BE2C (cell line): ENCODE results near the gene SLC11A1.

ENCODE experiments used
- DNase-seq: peaks from one replicate; pipeline ENCODE4 v3.0.0-alpha.2; 2020
- H3K27me3 ChIP-seq: fragments of 250-450 bp; sonication (Bioruptor Pico); 2 replicates; pipeline ENCODE4 v1.5.1; 2020; ENCODE audit warnings: mild to moderate bottlenecking
- H3K36me3 ChIP-seq: fragments of 250-450 bp; sonication (Bioruptor Pico); 2 replicates; pipeline ENCODE4 v1.5.1; 2020; ENCODE audit warnings: mild to moderate bottlenecking
- H3K4me1 ChIP-seq: fragments of 250-450 bp; sonication (Bioruptor Pico); 2 replicates; pipeline ENCODE4 v1.5.1; 2020
- H3K4me3 ChIP-seq: 2 replicates; pipeline ENCODE4 v1.5.1; 2011; ENCODE audit warnings: low read depth, low read length
- H3K9me3 ChIP-seq: fragments of 250-450 bp; sonication (Bioruptor Pico); 2 replicates; pipeline ENCODE4 v1.5.1; 2020
- TF ChIP-seq, protein P1 (sequence below): IDR thresholded peaks from 2 replicates; pipeline ENCODE4 v1.5.1; 2012; ENCODE audit warnings: mild to moderate bottlenecking, low read depth, low read length

The SLC11A1 gene

DNA sequence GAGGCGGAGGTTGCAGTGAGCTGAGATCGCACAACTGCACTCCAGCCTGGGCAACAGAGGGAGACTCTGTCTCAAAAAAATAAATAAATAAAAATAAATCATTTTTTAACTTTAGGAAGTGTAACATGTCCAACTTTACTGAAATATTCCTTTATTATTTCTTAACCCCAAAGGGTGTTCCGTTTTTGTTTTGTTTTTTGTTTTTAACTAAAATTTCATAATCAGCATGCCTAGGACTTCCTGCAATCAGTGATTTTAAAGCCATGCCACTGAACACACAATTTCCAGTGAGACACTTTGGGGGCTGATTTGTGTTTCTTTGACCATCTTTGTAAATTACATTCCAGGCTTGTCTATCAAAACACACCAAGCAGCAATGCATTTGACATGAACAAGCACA lies 18.3 kb upstream of the SLC11A1 start:
- H3K4me1 ChIP-seq: no peaks in the 10 kb centered on the region
- TF ChIP-seq, protein P1, sequence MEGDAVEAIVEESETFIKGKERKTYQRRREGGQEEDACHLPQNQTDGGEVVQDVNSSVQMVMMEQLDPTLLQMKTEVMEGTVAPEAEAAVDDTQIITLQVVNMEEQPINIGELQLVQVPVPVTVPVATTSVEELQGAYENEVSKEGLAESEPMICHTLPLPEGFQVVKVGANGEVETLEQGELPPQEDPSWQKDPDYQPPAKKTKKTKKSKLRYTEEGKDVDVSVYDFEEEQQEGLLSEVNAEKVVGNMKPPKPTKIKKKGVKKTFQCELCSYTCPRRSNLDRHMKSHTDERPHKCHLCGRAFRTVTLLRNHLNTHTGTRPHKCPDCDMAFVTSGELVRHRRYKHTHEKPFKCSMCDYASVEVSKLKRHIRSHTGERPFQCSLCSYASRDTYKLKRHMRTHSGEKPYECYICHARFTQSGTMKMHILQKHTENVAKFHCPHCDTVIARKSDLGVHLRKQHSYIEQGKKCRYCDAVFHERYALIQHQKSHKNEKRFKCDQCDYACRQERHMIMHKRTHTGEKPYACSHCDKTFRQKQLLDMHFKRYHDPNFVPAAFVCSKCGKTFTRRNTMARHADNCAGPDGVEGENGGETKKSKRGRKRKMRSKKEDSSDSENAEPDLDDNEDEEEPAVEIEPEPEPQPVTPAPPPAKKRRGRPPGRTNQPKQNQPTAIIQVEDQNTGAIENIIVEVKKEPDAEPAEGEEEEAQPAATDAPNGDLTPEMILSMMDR: no peak
- DNase-seq: no peak
- no peaks in the 10 kb centered on the region for H3K27me3 ChIP-seq
- no peaks in the 10 kb centered on the region for H3K36me3 ChIP-seq
- no peak overlapping the region for H3K4me3 ChIP-seq
- H3K9me3 ChIP-seq: no peaks in the 10 kb centered on the region; the same call in 1 of the 2 replicates

DNA sequence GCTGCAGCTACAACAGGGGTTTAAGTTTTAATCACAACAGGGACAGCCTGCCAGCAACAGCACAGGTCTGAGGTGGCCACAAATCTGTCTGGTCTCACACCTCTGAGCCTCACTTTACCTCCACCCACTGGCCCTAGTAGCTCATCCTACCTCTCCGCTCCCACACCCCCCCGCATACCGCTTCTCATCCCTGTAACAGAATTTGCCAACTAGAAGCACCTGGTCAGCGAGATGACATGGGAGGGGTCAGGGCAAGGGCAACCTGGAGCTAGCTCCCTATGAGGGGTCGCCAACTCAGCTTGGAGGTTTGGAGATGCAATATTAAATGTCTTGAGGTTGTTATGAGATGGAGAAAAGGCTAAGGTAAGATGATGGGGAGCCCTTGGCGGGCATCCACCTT lies 17.9 kb upstream of the SLC11A1 start:
- DNase-seq: no peak
- H3K4me3 ChIP-seq: no peak overlapping the region
- no peaks in the 10 kb centered on the region for H3K4me1 ChIP-seq
- no peaks in the 10 kb centered on the region; the same call in 1 of the 2 replicates for H3K9me3 ChIP-seq
- TF ChIP-seq, protein P1: no peak
- no peaks in the 10 kb centered on the region for H3K27me3 ChIP-seq
- H3K36me3 ChIP-seq: no peaks in the 10 kb centered on the region

DNA sequence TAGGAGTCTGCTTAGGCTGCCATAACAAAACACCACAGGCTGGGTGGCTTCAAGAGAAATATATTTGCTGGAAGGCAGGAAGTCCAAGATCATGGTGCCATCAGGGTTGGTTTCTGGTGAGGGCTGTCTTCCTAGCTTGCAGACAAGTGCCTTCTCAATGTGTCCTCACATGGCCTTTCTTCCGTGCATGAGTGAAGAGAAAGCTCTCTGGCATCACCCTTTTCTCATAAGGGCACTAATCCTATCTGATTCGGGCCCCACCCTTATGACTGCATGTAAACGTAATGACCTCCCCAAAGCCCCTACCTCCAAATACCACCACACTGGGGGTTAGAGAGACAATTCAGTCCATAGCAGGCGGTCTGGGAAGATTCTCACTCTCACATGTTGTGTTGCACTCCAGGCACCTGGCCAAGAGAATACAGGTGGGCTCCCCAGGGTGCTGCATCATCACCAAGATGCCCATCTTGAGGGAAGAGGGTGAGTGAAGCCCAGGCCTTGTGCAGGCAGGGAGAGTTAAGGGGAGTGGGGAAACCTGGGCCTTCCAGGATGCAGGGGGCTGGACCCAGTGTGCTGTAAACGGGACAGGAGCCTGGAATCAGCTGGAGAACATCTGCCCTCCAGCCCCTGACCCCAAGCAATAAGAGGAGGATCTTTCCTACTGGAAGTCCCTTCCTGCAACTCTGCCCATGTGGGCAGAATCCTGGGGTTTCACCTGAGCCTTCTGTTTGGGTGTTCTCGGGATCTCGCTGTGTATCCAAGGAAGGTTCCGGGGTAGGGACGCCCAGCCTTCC lies 15.3 kb upstream of the SLC11A1 start:
- no peak overlapping the region for H3K4me3 ChIP-seq
- H3K36me3 ChIP-seq: no peaks in the 10 kb centered on the region
- no peak for DNase-seq
- H3K4me1 ChIP-seq: no peaks in the 10 kb centered on the region
- H3K27me3 ChIP-seq: no peaks in the 10 kb centered on the region
- H3K9me3 ChIP-seq: no peaks in the 10 kb centered on the region; the same call in 1 of the 2 replicates
- TF ChIP-seq, protein P1: no peak

DNA sequence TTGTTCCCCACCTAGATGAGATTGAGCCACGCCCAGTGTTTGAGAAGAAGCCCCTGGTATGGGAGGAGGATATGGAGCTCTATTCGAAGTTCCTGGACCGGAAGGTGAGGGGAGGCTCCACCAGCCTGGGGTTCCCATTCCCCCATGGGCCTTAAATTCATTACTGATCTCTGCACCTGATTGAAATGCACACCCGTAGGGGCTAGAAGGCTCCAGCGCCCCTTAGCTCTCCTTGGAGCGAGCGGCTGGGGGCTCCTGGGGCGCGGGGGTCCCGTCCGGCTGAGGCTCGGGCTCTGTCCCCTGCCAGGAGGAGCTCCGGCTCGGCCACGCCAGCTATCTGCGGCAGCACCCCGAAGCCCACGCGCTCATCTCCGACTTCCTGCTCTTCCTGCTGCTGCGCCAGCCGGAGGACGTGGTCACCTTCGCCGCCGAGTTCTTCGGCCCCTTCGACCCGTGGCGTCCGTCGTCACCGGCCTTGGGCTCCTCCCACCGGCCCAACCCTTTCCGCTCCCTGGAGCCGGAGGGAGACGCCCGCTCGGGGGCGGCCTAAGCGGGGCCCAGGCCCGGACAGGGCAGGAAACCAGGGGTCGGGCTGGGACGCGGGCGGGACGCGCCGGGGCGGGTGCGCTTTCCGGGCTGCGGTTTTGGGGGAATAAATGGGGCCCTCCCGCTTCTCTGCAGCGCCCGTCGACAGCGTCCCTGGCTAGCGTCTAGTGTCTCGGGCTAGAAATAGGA lies 14.5 kb upstream of the SLC11A1 start:
- Histone ChIP-seq H3K4me3 (peak overlapping the region; percentile 47), H3K27me3 (no peaks in the 10 kb centered on the region), H3K9me3 (no peaks in the 10 kb centered on the region; the same call in 1 of the 2 replicates), H3K4me1 (no peaks in the 10 kb centered on the region), H3K36me3 (no peaks in the 10 kb centered on the region)
- peak; percentile 62 for DNase-seq
- TF ChIP-seq, protein P1: no peak

DNA sequence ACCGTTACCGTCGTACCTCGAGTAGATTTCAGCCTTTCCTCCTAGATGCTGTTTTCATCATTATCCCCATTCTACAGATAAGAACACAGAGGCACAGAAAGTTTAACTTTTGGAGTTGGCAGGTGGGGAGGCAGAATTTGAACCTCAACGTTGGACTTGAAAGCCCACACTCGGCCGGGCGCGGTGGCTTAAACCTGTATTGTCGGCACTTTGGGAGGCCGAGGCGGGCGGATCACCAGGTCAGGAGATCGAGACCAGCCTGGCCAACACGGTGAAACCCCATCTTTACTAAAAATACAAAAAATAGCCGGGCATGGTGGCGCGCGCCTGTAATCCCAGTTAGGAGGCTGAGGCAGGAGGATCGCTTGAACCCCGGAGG lies 13.9 kb upstream of the SLC11A1 start:
- Histone ChIP-seq H3K36me3 (no peaks in the 10 kb centered on the region), H3K9me3 (no peaks in the 10 kb centered on the region; the same call in 1 of the 2 replicates), H3K4me1 (no peaks in the 10 kb centered on the region), H3K27me3 (no peaks in the 10 kb centered on the region), H3K4me3 (peak overlapping the region; percentile 47)
- DNase-seq: no peak
- TF ChIP-seq, protein P1: no peak
